Upper lobe of right lung (tissue), 1 donor: ENCODE data around the gene PTPRM. TPM values are rescaled to one million over a fixed set of nuclear protein-coding genes. Genes with fewer than 3 reads are reported as not detected.

Source experiments
- ATAC-seq: fragments of 200-7000 bp; cut with Tn5 transposase; one replicate; pipeline ENCODE4 v1.9.1; 2020; ENCODE audit warnings: mild to moderate bottlenecking, moderate library complexity
- DNase-seq: peaks from one replicate; pipeline ENCODE4 v3.0.0-alpha.2; 2020
- H3K27ac ChIP-seq: fragments of 200-600 bp; one replicate; pipeline ENCODE4 v1.8.0; 2022
- H3K27me3 ChIP-seq: fragments of 200-600 bp; one replicate; pipeline ENCODE4 v1.8.0; 2022; ENCODE audit warnings: mild to moderate bottlenecking
- H3K36me3 ChIP-seq: fragments of 200-600 bp; one replicate; pipeline ENCODE4 v1.8.0; 2022
- H3K4me1 ChIP-seq: fragments of 200-600 bp; one replicate; pipeline ENCODE4 v1.8.0; 2022
- H3K4me3 ChIP-seq: fragments of 200-600 bp; one replicate; pipeline ENCODE4 v1.8.0; 2022; ENCODE audit warnings: mild to moderate bottlenecking
- H3K9me3 ChIP-seq: fragments of 200-600 bp; one replicate; pipeline ENCODE4 v1.8.0; 2022
- intact Hi-C: fragments of 100-400 bp; cut with DNase I; formaldehyde crosslinking; loops from one replicate; pipeline ENCODE4 v1.11.0; 2022
- total RNA-seq: library from RNA; stranded (reverse); fragmentation: NEBNext Ultra II Directional; extraction: Animal tissue kit (Norgen Biotek cat#: 25700); gene quantifications from one replicate; pipeline ENCODE4 v1.2.1, GENCODE V29; 2021
- TF ChIP-seq, protein P1 (sequence below): fragments of 200-600 bp; IDR thresholded peaks from one replicate; pipeline ENCODE4 v1.8.0; 2022; ENCODE audit warnings: antibody characterized with exemption
- donor health status: DM: no; HTN: yes; CAD: no; lungs with severe emphysema.

Gene PTPRM
- total RNA-seq, 1 donor from 2014 or later, result 99.3 TPM

DNA sequence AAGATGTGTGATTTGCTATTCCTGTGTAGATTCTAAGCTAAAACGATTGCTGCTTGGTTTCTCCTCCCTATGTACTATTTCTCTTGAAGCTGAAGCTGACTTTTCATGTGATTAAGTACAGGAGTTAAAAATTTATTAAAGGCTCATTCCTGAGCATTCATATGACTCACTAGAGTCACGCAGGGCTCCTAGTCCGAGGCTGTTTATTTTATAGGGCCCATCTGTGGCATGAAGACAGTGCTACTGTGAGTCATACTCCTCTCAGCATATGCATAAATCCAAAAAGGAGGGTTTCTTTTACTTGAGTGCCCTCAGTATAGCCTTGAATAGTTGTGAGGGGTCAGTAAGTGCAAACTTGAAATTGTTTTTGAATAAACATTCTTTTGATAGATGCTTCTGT, 378.8 kb downstream of the PTPRM start:
- Histone ChIP-seq H3K4me3 (no peak overlapping the region), H3K36me3 (no peaks in the 10 kb centered on the region), H3K27ac (peak overlapping the region; percentile 15), H3K27me3 (no peaks in the 10 kb centered on the region), H3K4me1 (peaks cover 12% of the 10 kb centered on the region), H3K9me3 (no peaks in the 10 kb centered on the region)
- intact Hi-C loops, result loop anchor here (10.0 kb wide), 1 partner anchor 61 kb away; no protein-coding TSS in a partner anchor
- DNase-seq, result no peak
- peak; percentile 57 for ATAC-seq
- TF ChIP-seq, protein P1, sequence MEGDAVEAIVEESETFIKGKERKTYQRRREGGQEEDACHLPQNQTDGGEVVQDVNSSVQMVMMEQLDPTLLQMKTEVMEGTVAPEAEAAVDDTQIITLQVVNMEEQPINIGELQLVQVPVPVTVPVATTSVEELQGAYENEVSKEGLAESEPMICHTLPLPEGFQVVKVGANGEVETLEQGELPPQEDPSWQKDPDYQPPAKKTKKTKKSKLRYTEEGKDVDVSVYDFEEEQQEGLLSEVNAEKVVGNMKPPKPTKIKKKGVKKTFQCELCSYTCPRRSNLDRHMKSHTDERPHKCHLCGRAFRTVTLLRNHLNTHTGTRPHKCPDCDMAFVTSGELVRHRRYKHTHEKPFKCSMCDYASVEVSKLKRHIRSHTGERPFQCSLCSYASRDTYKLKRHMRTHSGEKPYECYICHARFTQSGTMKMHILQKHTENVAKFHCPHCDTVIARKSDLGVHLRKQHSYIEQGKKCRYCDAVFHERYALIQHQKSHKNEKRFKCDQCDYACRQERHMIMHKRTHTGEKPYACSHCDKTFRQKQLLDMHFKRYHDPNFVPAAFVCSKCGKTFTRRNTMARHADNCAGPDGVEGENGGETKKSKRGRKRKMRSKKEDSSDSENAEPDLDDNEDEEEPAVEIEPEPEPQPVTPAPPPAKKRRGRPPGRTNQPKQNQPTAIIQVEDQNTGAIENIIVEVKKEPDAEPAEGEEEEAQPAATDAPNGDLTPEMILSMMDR, result no peak

- peak overlapping the region; percentile 15 for H3K27ac ChIP-seq
- H3K9me3 ChIP-seq, result no peaks in the 10 kb centered on the region
- intact Hi-C loops, result loop anchor here (10.0 kb wide), 1 partner anchor 62 kb away; no protein-coding TSS in a partner anchor
- H3K4me1 ChIP-seq, result peaks cover 12% of the 10 kb centered on the region
- peak; percentile 85 for ATAC-seq
- peak overlapping the region; percentile 23 for H3K4me3 ChIP-seq
- no peaks in the 10 kb centered on the region for H3K36me3 ChIP-seq
- no peak for DNase-seq
- no peaks in the 10 kb centered on the region for H3K27me3 ChIP-seq
- TF ChIP-seq, protein P1, result no peak
Observed at GRCh38 chr18:7946734-7947377, 379.7 kb downstream of the PTPRM start.

DNA sequence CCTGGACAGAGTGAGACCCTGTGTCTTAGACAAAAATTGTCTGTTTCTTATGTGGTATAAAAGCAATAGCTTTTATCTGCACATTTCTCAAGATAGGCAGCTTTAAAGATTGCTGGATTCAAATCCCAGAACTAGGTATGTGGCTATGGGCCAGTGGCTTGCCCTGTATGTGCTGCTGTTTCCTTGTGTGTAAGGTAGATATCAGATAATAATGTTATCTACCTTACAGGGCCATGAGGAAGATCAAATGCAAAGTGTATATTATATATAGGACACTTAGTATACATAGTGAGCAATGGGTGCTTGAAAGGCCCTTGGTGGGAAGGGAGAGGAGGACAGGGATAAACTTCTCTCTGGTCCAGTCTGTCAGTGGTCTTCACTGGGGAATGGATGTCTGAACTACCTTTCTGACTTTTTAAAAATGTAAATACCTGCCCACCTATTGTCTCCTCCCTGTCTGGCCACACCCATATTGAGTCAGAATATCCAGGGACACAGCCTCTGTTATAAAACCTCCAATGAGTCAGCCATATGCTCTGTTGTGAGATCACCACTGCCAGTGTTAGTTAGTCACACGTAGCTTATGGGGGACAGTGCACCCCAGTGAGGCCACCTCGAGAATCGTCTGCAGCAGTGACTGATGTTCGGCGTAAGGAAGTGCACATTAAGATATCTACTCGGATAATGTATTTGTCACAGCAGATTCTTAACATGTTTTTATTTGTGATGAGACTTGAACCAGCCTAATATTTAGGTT, 383.4 kb downstream of the PTPRM start:
- DNase-seq, result no peak
- Histone ChIP-seq H3K27me3 (no peaks in the 10 kb centered on the region), H3K4me3 (no peak overlapping the region), H3K36me3 (peaks cover 4% of the 10 kb centered on the region), H3K9me3 (no peaks in the 10 kb centered on the region), H3K4me1 (peaks cover 10% of the 10 kb centered on the region), H3K27ac (no peak overlapping the region)
- ATAC-seq, result no peak
- intact Hi-C loops, result no loop called here
- TF ChIP-seq, protein P1, result no peak

DNA sequence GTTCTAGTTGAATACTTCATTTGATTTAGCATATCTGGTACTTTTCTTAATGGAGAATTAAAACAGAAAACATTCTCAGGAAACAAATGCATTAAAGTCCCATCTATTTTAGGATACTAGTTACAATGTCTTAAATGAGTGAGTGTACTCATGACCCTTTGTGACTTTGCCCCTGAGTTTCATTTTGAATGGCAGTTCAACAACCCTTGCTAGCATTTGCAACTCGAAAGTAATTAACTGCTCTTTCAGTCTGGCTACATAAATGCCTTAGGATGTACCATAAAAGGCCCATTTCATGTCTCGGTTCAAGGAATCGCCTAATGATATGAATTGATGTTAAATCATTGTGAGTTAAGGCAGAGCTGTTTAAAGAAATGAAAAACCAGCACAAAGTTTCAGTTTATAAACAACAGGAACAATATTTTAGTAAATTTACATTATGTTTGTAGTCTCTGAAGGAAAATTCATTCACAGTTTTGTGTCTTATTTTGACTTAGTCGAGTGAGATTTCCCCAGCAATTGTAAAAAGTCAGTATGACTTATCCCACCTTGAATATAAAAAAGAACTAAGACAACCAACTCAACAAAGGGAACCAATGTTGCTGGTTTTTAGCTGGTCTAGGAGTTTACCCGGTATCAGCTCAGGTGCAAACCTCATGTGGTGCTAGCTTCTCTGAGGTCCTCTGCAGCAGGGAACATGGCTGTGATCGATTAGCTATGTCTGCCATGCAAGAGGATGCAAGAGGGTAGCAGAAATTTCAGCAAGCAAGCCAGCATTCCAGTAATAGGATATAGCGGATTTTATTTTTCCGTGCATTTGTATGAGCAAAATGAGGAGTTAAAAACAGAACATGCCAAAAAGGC, 386.2 kb downstream of the PTPRM start:
- H3K4me1 ChIP-seq, result no peaks in the 10 kb centered on the region
- no peaks in the 10 kb centered on the region for H3K9me3 ChIP-seq
- no peak overlapping the region for H3K4me3 ChIP-seq
- H3K27me3 ChIP-seq, result no peaks in the 10 kb centered on the region
- ATAC-seq (no peak), DNase-seq (no peak)
- TF ChIP-seq, protein P1, result no peak
- H3K27ac ChIP-seq, result no peak overlapping the region
- intact Hi-C loops, result no loop called here
- H3K36me3 ChIP-seq, result peaks cover 6% of the 10 kb centered on the region

DNA sequence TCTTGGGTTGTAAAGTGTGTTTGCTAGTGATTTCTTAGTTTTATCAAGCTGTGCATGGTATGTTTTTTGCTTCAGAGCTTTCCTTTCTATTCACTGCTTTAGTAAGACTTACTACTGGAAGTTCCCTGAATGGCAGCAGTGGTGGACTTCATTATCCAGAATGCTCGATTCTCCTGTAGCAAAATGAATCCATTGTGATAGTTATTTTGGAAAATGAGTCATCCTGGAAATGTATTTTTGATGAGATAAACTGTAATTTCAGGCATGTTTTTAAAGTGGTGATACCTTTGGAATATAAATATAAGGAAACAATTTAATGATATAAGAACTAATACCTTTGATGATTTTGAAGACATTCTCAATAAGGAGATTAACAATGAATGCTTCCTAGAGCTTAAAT, 387.1 kb downstream of the PTPRM start:
- ATAC-seq (no peak), DNase-seq (no peak)
- intact Hi-C loops, result no loop called here
- peaks cover 7% of the 10 kb centered on the region for H3K4me1 ChIP-seq
- no peaks in the 10 kb centered on the region for H3K27me3 ChIP-seq
- H3K9me3 ChIP-seq, result no peaks in the 10 kb centered on the region
- H3K27ac ChIP-seq, result no peak overlapping the region
- TF ChIP-seq, protein P1, result no peak
- peaks cover 6% of the 10 kb centered on the region for H3K36me3 ChIP-seq
- H3K4me3 ChIP-seq, result no peak overlapping the region
